ENCODE results near the gene GLUL.

Gene GLUL

DNA sequence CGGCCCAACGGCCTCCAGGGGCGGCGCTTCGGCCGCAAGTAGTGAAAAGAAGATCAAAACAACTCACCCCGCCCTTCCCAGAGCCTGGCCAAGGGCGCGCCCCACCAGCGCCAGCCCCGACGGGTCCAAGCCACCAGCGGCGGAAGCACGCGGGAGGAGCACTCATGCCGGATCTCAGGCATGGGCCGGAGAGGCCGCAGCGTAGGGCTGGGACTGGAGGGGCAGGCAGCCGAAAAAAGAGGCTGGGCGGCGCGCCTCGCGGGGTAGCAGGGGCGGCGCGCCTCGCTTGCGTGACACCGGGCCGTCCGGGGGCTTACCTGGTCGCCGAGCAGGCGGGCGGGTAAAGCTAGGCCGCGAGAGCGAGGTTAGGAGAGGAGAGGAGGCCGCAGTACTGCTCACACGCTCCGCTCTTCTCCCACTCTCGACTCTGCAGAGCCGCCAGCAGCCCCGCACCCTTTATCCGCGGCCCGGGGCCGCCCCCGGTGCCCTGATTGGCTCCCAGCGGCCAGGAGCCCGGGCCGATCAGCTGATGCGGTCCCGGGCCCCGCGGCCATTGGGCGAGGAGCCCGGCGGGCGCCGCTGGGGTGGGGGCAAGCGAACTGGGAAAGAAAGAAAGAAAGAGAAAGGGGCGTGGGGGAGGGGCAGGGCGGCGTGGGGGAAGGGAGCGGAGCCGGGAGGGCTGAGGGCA lies at the start of gene GLUL:
TSS of gene GLUL (minus strand) at position 429 of the 688 bp plus-strand sequence. CDS start 3,053 bp downstream, outside the sequence.
- peak; percentile 95 for DNase-seq

- no peak for DNase-seq
These were observed 46.7 kb upstream of the GLUL start for GRCh38 chr1:182438326-182438725.

DNA sequence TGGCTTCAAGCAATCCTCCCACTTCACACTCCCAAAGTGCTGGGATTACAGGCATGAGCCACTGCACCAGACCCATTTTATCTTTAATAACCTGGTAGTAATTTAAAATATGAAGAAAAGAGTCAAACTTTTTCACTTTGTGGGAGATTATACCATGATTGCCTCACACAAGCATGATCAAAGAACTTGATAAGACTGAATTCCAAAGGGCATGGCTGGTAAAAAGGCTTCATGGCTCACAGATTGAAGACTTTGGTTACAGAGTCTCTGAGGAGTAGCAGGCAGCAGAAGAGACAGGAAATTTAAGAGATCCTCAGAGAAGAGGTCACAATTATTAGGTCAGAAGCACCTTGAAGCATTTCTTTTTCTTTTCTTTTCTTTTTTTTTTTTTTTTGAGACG lies 42.0 kb upstream of the GLUL start:
- no peak for DNase-seq

DNA sequence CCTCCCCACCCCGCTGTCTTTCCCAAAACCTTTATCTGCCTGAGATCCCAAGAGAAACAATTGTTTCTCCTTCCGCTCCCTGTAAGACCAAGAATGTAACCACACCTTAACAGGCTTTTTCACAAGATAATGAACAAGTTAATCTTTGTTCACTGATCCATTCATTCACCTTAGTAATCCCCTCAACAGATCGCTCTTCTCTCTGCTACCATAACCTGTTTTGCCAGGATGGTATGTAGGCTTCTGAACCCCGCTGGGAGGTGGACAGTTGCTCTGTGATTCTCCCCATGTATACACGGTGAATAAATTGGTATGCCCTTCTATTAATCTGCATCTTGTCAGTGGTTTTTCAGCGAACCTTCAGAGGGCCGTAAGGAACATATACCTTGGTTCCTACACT lies 39.7 kb upstream of the GLUL start:
- DNase-seq: no peak

DNA sequence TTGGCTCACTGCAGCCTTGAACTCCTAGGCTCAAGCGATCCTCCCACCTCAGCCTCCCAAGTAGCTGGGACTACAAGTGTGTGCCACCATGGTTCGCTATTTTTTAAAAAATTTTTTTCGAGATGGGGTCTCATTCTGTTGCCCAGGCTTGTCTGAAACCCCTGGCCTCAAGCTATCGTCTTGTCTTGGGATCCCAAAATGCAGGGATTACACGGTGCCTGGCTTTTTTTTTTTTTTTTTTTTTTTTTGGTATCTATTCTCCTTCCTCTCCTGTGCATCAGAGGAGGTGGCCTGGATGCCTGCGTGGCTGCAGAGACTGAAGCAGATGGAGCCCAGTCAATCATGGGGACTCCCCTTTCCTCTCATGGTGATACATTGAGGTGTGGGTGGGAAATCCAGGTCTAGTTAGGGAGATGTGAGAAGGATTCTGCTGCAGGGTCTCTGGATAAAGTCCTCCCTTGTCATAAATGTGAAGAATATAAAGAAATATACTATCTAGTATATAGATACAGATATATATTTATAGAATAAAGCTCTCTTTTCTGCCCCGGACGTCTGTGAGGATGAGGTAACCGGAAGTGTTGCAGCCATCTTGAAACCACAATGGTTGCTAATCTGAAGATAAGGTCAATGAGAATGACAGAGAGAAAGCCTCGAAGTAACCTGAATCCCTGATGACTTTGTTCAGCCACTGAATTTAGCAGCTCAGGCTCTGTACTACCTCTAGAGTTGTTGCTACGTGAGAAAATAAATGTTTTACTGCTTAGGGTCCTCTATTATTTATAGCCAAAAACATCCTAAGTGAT lies 38.9 kb upstream of the GLUL start:
- DNase-seq: no peak

DNA sequence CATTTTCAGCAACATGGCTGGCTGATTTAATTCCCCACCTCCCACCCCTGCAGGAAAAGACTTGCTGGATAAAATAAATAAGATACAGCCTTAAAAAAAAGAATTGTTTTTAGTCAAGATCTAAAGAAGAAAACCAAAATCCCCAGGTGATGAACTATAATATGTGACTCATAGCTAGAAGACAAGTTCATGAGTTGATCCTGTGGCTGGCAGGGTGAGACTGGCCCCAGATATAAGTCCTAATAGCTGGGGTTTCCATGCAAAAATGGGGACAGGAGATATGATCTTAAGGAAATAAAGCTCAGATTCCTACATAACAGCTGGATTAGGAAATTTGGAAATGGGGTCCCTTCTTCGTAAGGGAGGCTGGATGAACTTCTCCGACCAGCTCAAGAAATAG lies 36.5 kb upstream of the GLUL start:
- DNase-seq: no peak

GRCh38 chr1:182426442-182427430 lies 35.1 kb upstream of the GLUL start:
- DNase-seq: no peak

DNA sequence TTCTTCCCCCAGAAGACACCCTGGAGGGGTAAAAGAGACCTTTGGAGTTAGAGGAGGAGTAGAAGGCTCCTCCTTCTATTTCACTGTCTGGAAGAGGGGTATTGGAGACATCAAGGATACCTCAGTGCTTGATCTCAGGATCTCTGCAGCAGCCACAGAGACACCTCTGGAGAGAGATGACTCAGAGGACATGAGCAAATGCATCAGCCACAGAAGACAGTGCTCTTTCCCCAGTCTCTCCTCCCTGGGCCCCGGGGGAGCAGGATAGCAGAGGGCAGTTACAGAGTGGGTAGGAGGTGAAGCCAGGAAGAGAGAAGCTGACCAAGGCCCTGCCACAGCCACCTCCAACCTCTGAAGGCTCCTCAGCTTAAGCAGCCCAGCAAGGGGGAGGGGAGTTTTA lies 24.2 kb upstream of the GLUL start:
- DNase-seq: no peak

GRCh38 chr1:182413969-182414368 lies 22.4 kb upstream of the GLUL start:
- DNase-seq: no peak

- no peak for DNase-seq
These were observed 21.9 kb upstream of the GLUL start for GRCh38 chr1:182413486-182413885.

GRCh38 chr1:182410620-182411273 lies 19.2 kb upstream of the GLUL start:
- DNase-seq: no peak

DNA sequence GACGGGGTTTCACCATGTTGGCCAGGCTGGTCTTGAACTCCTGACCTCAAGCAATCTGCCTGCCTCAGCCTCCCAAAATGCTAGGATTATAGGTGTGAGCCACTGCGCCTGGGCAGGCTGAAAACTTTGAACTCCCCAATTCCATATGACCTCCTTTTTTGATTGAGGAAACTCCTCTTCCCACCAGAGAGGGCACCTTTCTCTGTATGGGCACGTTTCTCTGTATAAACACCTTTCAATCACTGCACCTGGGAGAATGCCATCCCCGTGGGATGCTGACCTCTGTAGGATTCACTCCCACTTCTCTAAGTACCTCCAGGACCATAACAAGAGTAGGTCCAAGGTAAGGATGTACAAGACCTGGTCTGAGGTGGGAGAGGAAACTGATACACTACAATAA lies 18.5 kb upstream of the GLUL start:
- DNase-seq: no peak

GRCh38 chr1:182408435-182409075 lies 17.0 kb upstream of the GLUL start:
- no peak for DNase-seq

GRCh38 chr1:182407724-182408123 lies 16.1 kb upstream of the GLUL start:
- DNase-seq: no peak

GRCh38 chr1:182406012-182406411 lies 14.4 kb upstream of the GLUL start:
- DNase-seq: no peak

- DNase-seq: no peak
These were observed 14.0 kb upstream of the GLUL start for GRCh38 chr1:182405578-182405977.

DNA sequence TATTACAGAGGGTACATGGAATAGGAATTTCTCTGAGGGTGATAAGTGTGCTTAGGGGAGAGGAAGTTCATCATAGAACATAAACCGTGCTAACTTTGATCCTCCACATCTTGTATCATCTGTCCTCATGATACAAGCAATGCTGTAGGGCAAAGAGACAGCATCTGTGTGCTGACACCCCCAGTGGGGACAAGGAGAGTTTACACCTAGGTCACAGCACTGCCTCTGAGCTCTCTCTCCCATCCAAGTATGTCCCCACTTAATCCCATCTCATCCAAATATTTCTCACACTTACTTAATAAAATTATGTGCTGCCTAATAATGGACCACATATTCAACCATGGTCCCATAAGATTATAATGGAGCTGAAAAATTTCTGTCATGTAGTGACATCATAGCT lies 13.2 kb upstream of the GLUL start:
- DNase-seq: no peak

DNA sequence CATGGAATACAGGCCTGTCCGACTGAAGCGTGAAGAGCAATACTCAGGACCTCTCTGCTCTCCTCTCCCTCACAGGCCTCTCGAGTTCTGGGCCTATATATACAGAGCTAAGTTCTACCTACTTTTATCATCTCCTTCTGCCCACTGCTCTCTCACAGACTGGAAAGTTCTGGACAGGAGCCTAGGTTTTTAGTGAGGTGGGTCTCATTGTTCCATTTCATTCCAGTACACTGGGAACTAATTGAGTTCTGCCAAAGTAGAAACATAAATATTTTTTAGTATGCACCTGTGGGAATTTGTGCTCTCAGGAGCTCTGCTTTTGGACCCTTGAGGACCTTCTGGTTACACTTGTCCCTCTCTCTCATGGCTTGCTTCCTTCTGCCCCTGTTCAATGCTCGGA lies 9.0 kb upstream of the GLUL start, which contains the start of gene TEDDM1:
TSS of gene TEDDM1 (minus strand) at position 101 of the 400 bp plus-strand sequence. CDS start 182 bp downstream, outside the sequence.
- DNase-seq: no peak

- DNase-seq: no peak
These were observed 6.2 kb upstream of the GLUL start for GRCh38 chr1:182397653-182398393.

DNA sequence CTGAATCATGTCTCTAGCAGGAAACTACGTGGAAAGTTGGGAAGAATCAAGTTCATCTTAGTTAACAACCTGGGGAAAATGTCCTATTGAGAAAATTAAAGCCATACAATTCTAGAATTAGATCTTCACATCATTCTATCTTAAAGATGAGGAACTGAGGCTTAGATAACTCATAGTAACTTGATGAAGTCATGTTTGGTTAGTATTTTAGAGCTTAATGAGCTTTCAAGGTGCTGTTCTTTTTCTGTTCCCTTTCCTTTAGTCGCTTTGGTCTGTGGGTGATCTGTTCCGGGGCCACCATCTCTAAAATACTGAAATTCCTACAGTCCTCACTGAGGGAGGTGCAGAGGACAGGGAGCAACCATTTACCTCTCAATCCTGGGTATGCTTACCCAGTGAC lies 4.3 kb upstream of the GLUL start:
- DNase-seq: no peak

- no peak for DNase-seq
These were observed 2.6 kb upstream of the GLUL start for GRCh38 chr1:182394055-182394775.

Measured in fibroblast of skin of right quadriceps (primary cell).